ENCODE results near the gene TP73.

DNA sequence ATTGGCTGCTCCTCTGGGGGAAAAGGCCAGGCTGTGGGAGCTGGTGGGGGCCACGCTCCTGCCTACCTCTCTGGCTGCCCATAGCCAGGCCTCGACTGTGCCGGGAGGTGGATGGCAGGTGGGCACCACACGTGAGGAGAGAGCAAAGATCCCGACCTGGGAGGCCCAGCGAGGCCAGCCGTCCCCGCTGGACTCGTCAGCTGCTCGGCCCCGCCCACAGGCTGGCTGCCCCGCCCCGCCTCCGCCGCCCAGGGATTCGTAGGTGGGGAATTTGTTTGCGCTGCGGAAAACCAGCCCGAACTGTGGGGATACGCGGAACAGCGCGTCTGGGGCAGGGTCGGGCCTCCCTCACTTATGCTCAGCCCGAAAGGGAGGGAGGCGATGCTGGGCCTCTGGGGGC, 31.7 kb downstream of the TP73 start:
- TF ChIP-seq POLR2A (IDR thresholded peaks at IDR 0.05; ENCODE audit: low read length) (no peak), GATA1 (IDR thresholded peaks at IDR 0.05; ENCODE audit: low read depth, low read length) (no peak)
